Measurements from ENCODE around the gene PTPRN2. TPM values are rescaled to one million over a fixed set of nuclear protein-coding genes. Genes with fewer than 3 reads are reported as not detected.

The PTPRN2 gene
- total RNA-seq, 5 donors from 2014 or later (not counting 1 experiment from before 2014, with no cell fraction given): 0.60 to 1.7 (median 0.82) TPM

DNA sequence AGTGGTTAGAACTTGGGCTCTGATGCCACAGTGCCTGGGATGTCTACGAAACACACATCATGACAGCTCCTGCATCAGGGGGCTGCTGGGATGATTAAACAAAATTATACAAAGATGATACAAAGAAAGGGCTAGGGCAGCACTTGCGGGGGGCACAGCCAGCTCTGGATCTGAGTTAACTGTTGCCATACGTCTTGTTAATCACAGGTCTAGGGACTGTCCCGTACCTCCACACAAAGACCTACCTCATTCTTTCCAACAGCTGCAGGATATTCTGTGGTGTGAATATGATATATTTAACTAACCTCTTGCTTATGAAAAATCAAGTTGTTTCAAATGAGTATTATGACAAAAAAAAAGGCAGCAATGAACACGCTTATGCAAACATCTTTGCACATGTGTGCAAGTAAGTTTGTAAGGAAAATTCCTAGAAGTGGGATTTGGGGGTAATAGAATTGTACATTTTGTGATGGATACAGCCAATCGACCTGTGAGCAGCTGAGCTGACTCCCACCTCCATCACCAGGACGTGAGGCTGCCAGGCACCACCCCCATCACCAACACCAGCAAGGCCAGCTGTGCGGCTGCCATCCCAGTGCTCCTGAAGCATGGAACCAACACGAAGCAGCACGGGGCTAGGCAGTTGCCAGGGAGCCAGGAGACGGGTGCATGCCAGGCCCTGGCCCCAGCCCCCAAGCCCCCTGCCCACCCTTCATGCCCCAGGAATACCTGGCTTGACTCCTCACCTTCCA is 23.5 kb downstream of the PTPRN2 start:
- ChIA-PET CTCF (interaction anchor here in 1 of 2 donors (0.6 kb wide), 1 partner anchor 159 kb away, joined by 3 read pairs; no protein-coding TSS in a partner anchor), POLR2A (no interaction called here)
- H3K36me3 Mint-ChIP-seq: no peaks in the 10 kb centered on the region
- no peaks in the 10 kb centered on the region for H3K4me1 Mint-ChIP-seq
- ATAC-seq (replicated peaks in 1 of 4): no peak
- H3K27me3 ChIP-seq (replicated peaks in 1 of 2; ENCODE audit: control insufficient read depth in 2 of 2, extremely low read depth in 1 of 2, insufficient read depth in 2 of 2, low read length in 1 of 2): peaks cover 1 to 41% of the 10 kb centered on the region in 2 experiments
- H3K4me3 ChIP-seq (ENCODE audit: control insufficient read depth in 1 of 2, extremely low read depth in 1 of 2, low read length in 1 of 2): no peak overlapping the region
- no peaks in the 10 kb centered on the region for H3K4me1 ChIP-seq (ENCODE audit: control insufficient read depth in 1 of 2, extremely low read depth in 1 of 2, insufficient read depth in 2 of 2, low read length in 2 of 2)
- H3K4me3 Mint-ChIP-seq: no peak overlapping the region
- no peaks in the 10 kb centered on the region for H3K9me3 Mint-ChIP-seq
- H3K27ac ChIP-seq (ENCODE audit: low read length): no peak overlapping the region
- H3K36me3 ChIP-seq (ENCODE audit: control insufficient read depth in 2 of 2, extremely low read depth in 1 of 2, insufficient read depth in 1 of 2, low read length in 1 of 2): no peaks in the 10 kb centered on the region
- WGBS (ENCODE audit: insufficient coverage): 68% methylated on average over 6 of the region's 11 CpGs
- no peak overlapping the region for H3K27ac Mint-ChIP-seq
- DNase-seq: no peak
- peaks cover 34 to 40% of the 10 kb centered on the region in 2 donors for H3K27me3 Mint-ChIP-seq
- H3K9me3 ChIP-seq: no peaks in the 10 kb centered on the region

DNA sequence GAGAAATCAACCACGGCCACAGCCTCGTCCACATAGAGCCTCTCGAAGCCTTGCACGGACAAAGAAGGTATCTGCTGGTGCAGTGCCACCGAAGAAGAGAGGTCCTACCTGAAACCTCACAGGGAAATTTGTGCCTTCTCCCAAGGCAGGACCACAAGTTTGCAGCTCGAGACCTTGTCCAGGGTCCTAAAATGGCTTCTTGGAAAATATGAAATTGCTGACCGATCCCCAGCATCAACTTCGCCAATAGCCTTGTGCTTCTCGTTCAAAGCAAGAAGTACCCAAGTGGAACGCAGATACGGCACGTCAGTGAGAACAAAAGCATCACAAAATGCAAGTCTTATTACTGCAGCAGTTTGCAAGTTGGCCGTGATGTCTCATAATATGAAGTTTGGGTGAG is 24.6 kb downstream of the PTPRN2 start:
- Histone ChIP-seq H3K36me3 (ENCODE audit: control insufficient read depth in 2 of 2, extremely low read depth in 1 of 2, insufficient read depth in 1 of 2, low read length in 1 of 2) (no peaks in the 10 kb centered on the region), H3K27ac (ENCODE audit: low read length) (no peak overlapping the region), H3K9me3 (no peaks in the 10 kb centered on the region), H3K4me1 (ENCODE audit: control insufficient read depth in 1 of 2, extremely low read depth in 1 of 2, insufficient read depth in 2 of 2, low read length in 2 of 2) (no peaks in the 10 kb centered on the region), H3K4me3 (ENCODE audit: control insufficient read depth in 1 of 2, extremely low read depth in 1 of 2, low read length in 1 of 2) (no peak overlapping the region), H3K27me3 (replicated peaks in 1 of 2; ENCODE audit: control insufficient read depth in 2 of 2, extremely low read depth in 1 of 2, insufficient read depth in 2 of 2, low read length in 1 of 2) (peaks cover 0 to 37% of the 10 kb centered on the region in 2 experiments)
- H3K9me3 Mint-ChIP-seq: no peaks in the 10 kb centered on the region
- no peaks in the 10 kb centered on the region for H3K36me3 Mint-ChIP-seq
- H3K4me1 Mint-ChIP-seq: no peaks in the 10 kb centered on the region
- 84% methylated on average over 12 of the region's 13 CpGs for WGBS (ENCODE audit: insufficient coverage)
- CTCF ChIA-PET: no interaction called here
- DNase-seq (no peak), ATAC-seq (replicated peaks in 1 of 4) (no peak)
- POLR2A ChIA-PET: no interaction called here
- no peak overlapping the region for H3K4me3 Mint-ChIP-seq
- H3K27me3 Mint-ChIP-seq: peaks cover 27 to 35% of the 10 kb centered on the region in 2 donors
- H3K27ac Mint-ChIP-seq: no peak overlapping the region

DNA sequence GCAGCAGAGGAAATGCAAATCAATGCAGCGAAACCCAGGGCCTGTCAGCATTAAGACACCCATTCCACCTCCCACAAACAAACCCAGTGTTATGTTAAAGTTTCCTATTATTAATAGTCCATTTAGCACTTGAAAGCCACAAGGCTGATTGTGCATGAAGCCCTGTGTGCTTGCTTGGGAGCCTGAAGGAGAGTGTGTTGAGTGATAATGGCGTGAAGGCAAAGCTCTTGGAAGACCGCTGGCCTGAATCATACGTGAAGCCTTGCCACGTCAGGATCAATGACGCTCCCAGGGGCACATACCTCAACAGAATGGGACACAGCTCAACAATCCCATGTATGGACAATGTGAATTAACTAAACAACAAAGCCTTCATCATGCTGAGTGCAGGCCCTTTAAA is 25.1 kb downstream of the PTPRN2 start:
- H3K4me1 ChIP-seq (ENCODE audit: control insufficient read depth in 1 of 2, extremely low read depth in 1 of 2, insufficient read depth in 2 of 2, low read length in 2 of 2): no peaks in the 10 kb centered on the region
- CTCF ChIA-PET: no interaction called here
- H3K9me3 Mint-ChIP-seq: no peaks in the 10 kb centered on the region

DNA sequence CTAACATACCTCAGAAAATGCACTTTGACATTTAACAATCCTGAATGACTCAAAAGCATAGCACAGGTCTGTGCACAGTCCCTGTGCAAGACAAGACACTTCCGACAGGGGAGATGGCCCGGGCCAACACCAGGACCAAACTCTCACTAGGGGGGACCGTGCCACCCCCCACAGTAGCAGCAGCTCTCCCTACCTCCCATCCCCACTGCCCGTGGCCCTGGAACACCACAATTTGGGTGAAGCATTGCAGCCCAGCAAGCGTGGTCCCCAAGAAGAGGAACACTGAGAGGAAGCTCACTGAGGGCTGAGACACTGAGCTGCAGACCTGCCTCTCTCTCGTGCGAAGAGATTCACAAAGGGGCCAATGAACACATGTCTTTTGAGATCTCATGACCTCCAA is 26.0 kb downstream of the PTPRN2 start:
- no peaks in the 10 kb centered on the region for H3K4me1 Mint-ChIP-seq
- no peak for ATAC-seq (replicated peaks in 1 of 4)
- no peak overlapping the region for H3K27ac Mint-ChIP-seq
- no peak overlapping the region for H3K4me3 Mint-ChIP-seq
- H3K27ac ChIP-seq (ENCODE audit: low read length): no peak overlapping the region
- POLR2A ChIA-PET: no interaction called here
- H3K27me3 Mint-ChIP-seq: peaks cover 17 to 30% of the 10 kb centered on the region in 2 donors
- H3K27me3 ChIP-seq (replicated peaks in 1 of 2; ENCODE audit: control insufficient read depth in 2 of 2, extremely low read depth in 1 of 2, insufficient read depth in 2 of 2, low read length in 1 of 2): peaks cover 0 to 29% of the 10 kb centered on the region in 2 experiments
- CTCF ChIA-PET: no interaction called here
- no peaks in the 10 kb centered on the region for H3K9me3 Mint-ChIP-seq
- no peaks in the 10 kb centered on the region for H3K36me3 ChIP-seq (ENCODE audit: control insufficient read depth in 2 of 2, extremely low read depth in 1 of 2, insufficient read depth in 1 of 2, low read length in 1 of 2)
- H3K36me3 Mint-ChIP-seq: no peaks in the 10 kb centered on the region
- H3K9me3 ChIP-seq: no peaks in the 10 kb centered on the region
- DNase-seq: no peak
- H3K4me3 ChIP-seq (ENCODE audit: control insufficient read depth in 1 of 2, extremely low read depth in 1 of 2, low read length in 1 of 2): no peak overlapping the region
- WGBS (ENCODE audit: insufficient coverage): 80% methylated on average over 7 of the region's 7 CpGs
- H3K4me1 ChIP-seq (ENCODE audit: control insufficient read depth in 1 of 2, extremely low read depth in 1 of 2, insufficient read depth in 2 of 2, low read length in 2 of 2): no peaks in the 10 kb centered on the region

More for the DNA sequence above, 25.1 kb downstream of the PTPRN2 start:
- Histone ChIP-seq H3K36me3 (ENCODE audit: control insufficient read depth in 2 of 2, extremely low read depth in 1 of 2, insufficient read depth in 1 of 2, low read length in 1 of 2) (no peaks in the 10 kb centered on the region), H3K27me3 (replicated peaks in 1 of 2; ENCODE audit: control insufficient read depth in 2 of 2, extremely low read depth in 1 of 2, insufficient read depth in 2 of 2, low read length in 1 of 2) (peaks cover 0 to 34% of the 10 kb centered on the region in 2 experiments), H3K9me3 (no peaks in the 10 kb centered on the region), H3K4me3 (ENCODE audit: control insufficient read depth in 1 of 2, extremely low read depth in 1 of 2, low read length in 1 of 2) (no peak overlapping the region), H3K27ac (ENCODE audit: low read length) (no peak overlapping the region)
- WGBS (ENCODE audit: insufficient coverage): 83% methylated on average over 5 of the region's 6 CpGs
- H3K4me3 Mint-ChIP-seq: no peak overlapping the region
- no peaks in the 10 kb centered on the region for H3K36me3 Mint-ChIP-seq
- H3K27me3 Mint-ChIP-seq: peaks cover 23 to 35% of the 10 kb centered on the region in 2 donors
- POLR2A ChIA-PET: no interaction called here
- DNase-seq (no peak), ATAC-seq (replicated peaks in 1 of 4) (no peak)
- no peak overlapping the region for H3K27ac Mint-ChIP-seq
- no peaks in the 10 kb centered on the region for H3K4me1 Mint-ChIP-seq

DNA sequence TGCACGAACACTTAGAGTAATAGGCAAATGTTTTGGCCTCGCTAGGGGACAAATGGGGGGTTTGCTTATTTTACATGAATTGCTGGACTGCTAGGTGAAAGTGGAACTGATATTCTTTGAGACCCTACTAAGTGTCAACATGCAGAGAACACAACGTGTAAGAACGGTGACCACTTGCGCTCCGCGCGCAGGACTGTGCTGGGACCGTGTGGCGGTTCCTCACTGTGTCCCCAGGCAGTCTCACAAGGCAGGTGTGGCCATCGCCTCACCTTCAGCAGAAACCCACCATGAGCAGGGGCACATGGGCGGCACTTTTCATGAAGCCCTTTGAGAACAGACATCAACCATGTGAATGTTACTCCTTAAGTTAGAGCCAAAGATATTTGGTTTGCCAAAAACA is 27.2 kb downstream of the PTPRN2 start:
- CTCF ChIA-PET: no interaction called here
- H3K9me3 ChIP-seq: no peaks in the 10 kb centered on the region
- no peaks in the 10 kb centered on the region for H3K36me3 ChIP-seq (ENCODE audit: control insufficient read depth in 2 of 2, extremely low read depth in 1 of 2, insufficient read depth in 1 of 2, low read length in 1 of 2)
- Mint-ChIP-seq H3K4me3 (no peak overlapping the region), H3K36me3 (no peaks in the 10 kb centered on the region), H3K27ac (no peak overlapping the region), H3K9me3 (peaks cover 0 to 4% (median 0%) of the 10 kb centered on the region in 3 donors), H3K4me1 (no peaks in the 10 kb centered on the region), H3K27me3 (peaks cover 15 to 24% of the 10 kb centered on the region in 2 donors)
- H3K4me3 ChIP-seq (ENCODE audit: control insufficient read depth in 1 of 2, extremely low read depth in 1 of 2, low read length in 1 of 2): no peak overlapping the region
- no peak for ATAC-seq (replicated peaks in 1 of 4)
- H3K27ac ChIP-seq (ENCODE audit: low read length): no peak overlapping the region
- peaks cover 0 to 28% of the 10 kb centered on the region in 2 experiments for H3K27me3 ChIP-seq (replicated peaks in 1 of 2; ENCODE audit: control insufficient read depth in 2 of 2, extremely low read depth in 1 of 2, insufficient read depth in 2 of 2, low read length in 1 of 2)
- DNase-seq: no peak
- POLR2A ChIA-PET: no interaction called here
- H3K4me1 ChIP-seq (ENCODE audit: control insufficient read depth in 1 of 2, extremely low read depth in 1 of 2, insufficient read depth in 2 of 2, low read length in 2 of 2): no peaks in the 10 kb centered on the region
- 94% methylated on average over 12 of the region's 12 CpGs for WGBS (ENCODE audit: insufficient coverage)

DNA sequence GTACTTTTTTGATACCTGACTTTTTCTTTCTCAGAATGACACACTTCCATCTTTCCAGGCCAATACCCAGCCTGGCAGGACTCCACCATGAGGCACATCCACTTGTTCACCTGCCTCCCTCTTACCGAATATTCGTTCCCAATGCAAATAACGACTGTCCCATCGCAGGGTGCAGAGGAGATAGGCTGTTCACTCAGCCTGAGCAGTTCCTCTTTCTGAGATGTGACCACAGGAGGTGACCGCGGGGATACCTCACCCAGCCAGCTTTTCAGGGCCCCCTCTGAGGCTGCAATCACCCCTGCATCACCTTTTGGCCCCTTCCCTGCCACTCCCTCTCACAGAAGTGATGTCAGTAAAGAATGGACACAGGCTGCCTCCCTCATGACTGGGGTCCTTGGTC is 28.3 kb downstream of the PTPRN2 start:
- DNase-seq: no peak
- Mint-ChIP-seq H3K4me1 (no peaks in the 10 kb centered on the region), H3K27ac (no peak overlapping the region), H3K9me3 (peaks cover 0 to 4% (median 0%) of the 10 kb centered on the region in 3 donors), H3K27me3 (peaks cover 12 to 18% of the 10 kb centered on the region in 2 donors), H3K4me3 (no peak overlapping the region), H3K36me3 (no peaks in the 10 kb centered on the region)
- POLR2A ChIA-PET: no interaction called here
- CTCF ChIA-PET: no interaction called here
- H3K4me1 ChIP-seq (ENCODE audit: control insufficient read depth in 1 of 2, extremely low read depth in 1 of 2, insufficient read depth in 2 of 2, low read length in 2 of 2): no peaks in the 10 kb centered on the region
- ATAC-seq (replicated peaks in 1 of 4): no peak
- H3K27ac ChIP-seq (ENCODE audit: low read length): no peak overlapping the region
- peaks cover 0 to 32% of the 10 kb centered on the region in 2 experiments for H3K27me3 ChIP-seq (replicated peaks in 1 of 2; ENCODE audit: control insufficient read depth in 2 of 2, extremely low read depth in 1 of 2, insufficient read depth in 2 of 2, low read length in 1 of 2)
- 38% methylated on average over 4 of the region's 6 CpGs for WGBS (ENCODE audit: insufficient coverage)
- H3K4me3 ChIP-seq (ENCODE audit: control insufficient read depth in 1 of 2, extremely low read depth in 1 of 2, low read length in 1 of 2): no peak overlapping the region
- H3K9me3 ChIP-seq: no peaks in the 10 kb centered on the region
- H3K36me3 ChIP-seq (ENCODE audit: control insufficient read depth in 2 of 2, extremely low read depth in 1 of 2, insufficient read depth in 1 of 2, low read length in 1 of 2): no peaks in the 10 kb centered on the region
